BE2C (cell line): ENCODE data around the gene FANCI.

Experiments
- DNase-seq: peaks from one replicate; pipeline ENCODE4 v3.0.0-alpha.2; 2020
- H3K27me3 ChIP-seq: fragments of 250-450 bp; sonication (Bioruptor Pico); 2 replicates; pipeline ENCODE4 v1.5.1; 2020; ENCODE audit warnings: mild to moderate bottlenecking
- H3K36me3 ChIP-seq: fragments of 250-450 bp; sonication (Bioruptor Pico); 2 replicates; pipeline ENCODE4 v1.5.1; 2020; ENCODE audit warnings: mild to moderate bottlenecking
- H3K4me1 ChIP-seq: fragments of 250-450 bp; sonication (Bioruptor Pico); 2 replicates; pipeline ENCODE4 v1.5.1; 2020
- H3K4me3 ChIP-seq: 2 replicates; pipeline ENCODE4 v1.5.1; 2011; ENCODE audit warnings: low read depth, low read length
- H3K9me3 ChIP-seq: fragments of 250-450 bp; sonication (Bioruptor Pico); 2 replicates; pipeline ENCODE4 v1.5.1; 2020
- TF ChIP-seq, protein P1 (sequence below): IDR thresholded peaks from 2 replicates; pipeline ENCODE4 v1.5.1; 2012; ENCODE audit warnings: mild to moderate bottlenecking, low read depth, low read length

FANCI gene

GRCh38 chr15:89361451-89362202 is 117.8 kb downstream of the FANCI start:
- H3K9me3 ChIP-seq, result no peaks in the 10 kb centered on the region
- peak overlapping the region; percentile 92 for H3K4me3 ChIP-seq
- peak; percentile 78 for DNase-seq
- peaks cover 4% of the 10 kb centered on the region for H3K36me3 ChIP-seq
- TF ChIP-seq, protein P1, sequence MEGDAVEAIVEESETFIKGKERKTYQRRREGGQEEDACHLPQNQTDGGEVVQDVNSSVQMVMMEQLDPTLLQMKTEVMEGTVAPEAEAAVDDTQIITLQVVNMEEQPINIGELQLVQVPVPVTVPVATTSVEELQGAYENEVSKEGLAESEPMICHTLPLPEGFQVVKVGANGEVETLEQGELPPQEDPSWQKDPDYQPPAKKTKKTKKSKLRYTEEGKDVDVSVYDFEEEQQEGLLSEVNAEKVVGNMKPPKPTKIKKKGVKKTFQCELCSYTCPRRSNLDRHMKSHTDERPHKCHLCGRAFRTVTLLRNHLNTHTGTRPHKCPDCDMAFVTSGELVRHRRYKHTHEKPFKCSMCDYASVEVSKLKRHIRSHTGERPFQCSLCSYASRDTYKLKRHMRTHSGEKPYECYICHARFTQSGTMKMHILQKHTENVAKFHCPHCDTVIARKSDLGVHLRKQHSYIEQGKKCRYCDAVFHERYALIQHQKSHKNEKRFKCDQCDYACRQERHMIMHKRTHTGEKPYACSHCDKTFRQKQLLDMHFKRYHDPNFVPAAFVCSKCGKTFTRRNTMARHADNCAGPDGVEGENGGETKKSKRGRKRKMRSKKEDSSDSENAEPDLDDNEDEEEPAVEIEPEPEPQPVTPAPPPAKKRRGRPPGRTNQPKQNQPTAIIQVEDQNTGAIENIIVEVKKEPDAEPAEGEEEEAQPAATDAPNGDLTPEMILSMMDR, result no peak
- H3K27me3 ChIP-seq, result peaks cover 4% of the 10 kb centered on the region; the same call in 1 of the 2 replicates
- peaks cover 19% of the 10 kb centered on the region for H3K4me1 ChIP-seq

DNA sequence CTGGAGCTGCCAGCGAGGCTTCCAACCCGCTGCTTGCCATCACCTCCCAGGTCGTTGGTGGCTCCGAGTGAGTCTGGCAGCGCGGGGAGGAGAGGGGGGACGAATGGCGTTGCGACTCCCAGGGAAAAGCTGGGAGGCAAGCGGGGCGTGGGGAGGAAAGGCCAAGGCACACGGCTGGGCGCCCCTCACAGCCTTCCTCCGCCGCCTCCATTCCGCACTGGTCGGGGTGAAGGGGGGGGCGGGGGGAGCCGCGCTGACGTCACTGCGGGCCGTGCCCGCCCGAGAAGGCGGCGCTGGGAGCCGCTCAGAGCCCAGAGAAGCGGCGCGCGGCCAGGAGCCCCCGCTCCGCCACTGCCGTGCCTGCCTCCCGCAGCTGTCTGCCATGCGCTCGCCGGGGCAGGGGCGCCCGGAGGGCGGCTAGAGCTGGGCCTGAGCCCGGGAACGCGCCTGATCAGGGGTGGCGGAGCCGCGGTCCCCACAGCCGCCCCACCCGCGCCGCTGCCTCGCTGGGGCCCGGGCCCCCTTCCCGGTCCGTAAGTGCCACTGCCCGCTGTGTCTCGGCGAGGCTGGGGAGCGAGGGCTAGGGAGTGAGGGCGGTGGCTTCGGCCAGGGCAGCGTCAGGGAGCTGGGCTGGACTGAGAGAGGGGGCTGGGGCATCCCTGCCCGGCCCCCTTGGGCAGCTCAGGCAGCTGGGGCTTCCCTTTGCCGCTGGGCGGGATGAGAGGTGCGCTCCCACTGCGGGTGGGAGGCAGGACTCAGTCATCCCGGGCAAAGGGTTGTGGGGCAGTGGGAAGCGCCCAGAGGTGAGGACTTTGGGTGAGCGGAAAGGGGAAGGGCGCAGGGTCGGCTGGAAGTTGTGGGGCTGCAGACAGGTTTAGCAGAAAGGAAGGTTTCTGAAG is 118.7 kb downstream of the FANCI start:
- H3K4me3 ChIP-seq, result peak overlapping the region; percentile 92
- TF ChIP-seq, protein P1, result no peak
- peaks cover 21% of the 10 kb centered on the region for H3K4me1 ChIP-seq
- H3K9me3 ChIP-seq, result no peaks in the 10 kb centered on the region
- peaks cover 4% of the 10 kb centered on the region; the same call in 1 of the 2 replicates for H3K27me3 ChIP-seq
- H3K36me3 ChIP-seq, result peaks cover 13% of the 10 kb centered on the region
- DNase-seq, result peak; percentile 88

GRCh38 chr15:89363133-89363532 is 119.4 kb downstream of the FANCI start:
- TF ChIP-seq, protein P1, result no peak
- H3K27me3 ChIP-seq, result peaks cover 3% of the 10 kb centered on the region; the same call in 1 of the 2 replicates
- H3K4me1 ChIP-seq, result peaks cover 23% of the 10 kb centered on the region
- DNase-seq, result no peak
- no peaks in the 10 kb centered on the region for H3K9me3 ChIP-seq
- peak overlapping the region; percentile 92 for H3K4me3 ChIP-seq
- H3K36me3 ChIP-seq, result peaks cover 19% of the 10 kb centered on the region

DNA sequence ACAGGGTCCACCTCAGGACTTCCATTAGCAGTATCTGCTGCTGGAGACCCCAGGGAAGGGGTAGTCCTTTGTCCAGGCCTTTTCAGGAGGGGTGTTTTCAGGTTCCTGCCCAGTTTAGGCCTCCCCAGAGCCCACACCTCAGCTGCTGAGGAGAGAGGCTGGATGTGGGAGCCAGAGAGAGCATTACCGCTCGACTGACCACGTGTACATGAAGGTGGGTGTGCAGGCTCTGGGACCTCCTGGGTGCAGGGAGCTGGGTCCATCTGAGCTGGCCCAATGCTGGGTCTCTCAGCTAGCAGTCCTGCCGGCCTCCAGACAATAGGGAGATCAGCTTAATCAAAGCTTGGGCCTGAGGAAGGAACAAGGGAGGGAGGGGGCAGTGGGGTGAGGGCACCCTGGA is 120.0 kb downstream of the FANCI start:
- H3K27me3 ChIP-seq, result no peaks in the 10 kb centered on the region
- H3K36me3 ChIP-seq, result peaks cover 23% of the 10 kb centered on the region
- peak overlapping the region; percentile 92 for H3K4me3 ChIP-seq
- no peak for DNase-seq
- peaks cover 23% of the 10 kb centered on the region for H3K4me1 ChIP-seq
- H3K9me3 ChIP-seq, result no peaks in the 10 kb centered on the region
- TF ChIP-seq, protein P1, result no peak

GRCh38 chr15:89364341-89364740 is 120.6 kb downstream of the FANCI start:
- TF ChIP-seq, protein P1, result no peak
- peaks cover 27% of the 10 kb centered on the region for H3K4me1 ChIP-seq
- H3K4me3 ChIP-seq, result peak overlapping the region; percentile 92
- H3K9me3 ChIP-seq, result no peaks in the 10 kb centered on the region
- H3K27me3 ChIP-seq, result no peaks in the 10 kb centered on the region
- DNase-seq, result peak; percentile 68
- H3K36me3 ChIP-seq, result peaks cover 29% of the 10 kb centered on the region
